ENCODE measurements around the gene PHF1.

The PHF1 gene

GRCh38 chr6:33407132-33407718 lies 3.6 kb upstream of the PHF1 start:
- Histone ChIP-seq H3K36me3 (ENCODE audit: control insufficient read depth in 5 of 5, insufficient read depth in 5 of 5, low read length in 5 of 5) (peaks cover 0 to 1% (median under 1%) of the 10 kb centered on the region in 5 donors), H3K9me3 (ENCODE audit: control insufficient read depth in 5 of 5, low read length in 5 of 5) (no peaks in the 10 kb centered on the region), H3K27me3 (ENCODE audit: control insufficient read depth in 5 of 5, insufficient read depth in 4 of 5, low read length in 5 of 5) (no peaks in the 10 kb centered on the region), H3K9ac (ENCODE audit: low read length in 5 of 5) (no peak overlapping the region), H3K4me1 (ENCODE audit: control insufficient read depth in 5 of 5, insufficient read depth in 5 of 5, low read length in 5 of 5) (peaks cover 0 to 20% (median 17%) of the 10 kb centered on the region in 5 donors), H3K4me3 (ENCODE audit: low read depth in 1 of 5, low read length in 5 of 5) (no peak overlapping the region), H3K27ac (ENCODE audit: low read depth, low read length) (no peak overlapping the region)

- Histone ChIP-seq H3K9ac (ENCODE audit: low read length in 5 of 5) (peak overlapping the region in 4 of 5 donors; percentile 54 to 84 (median 72)), H3K9me3 (ENCODE audit: control insufficient read depth in 5 of 5, low read length in 5 of 5) (no peaks in the 10 kb centered on the region), H3K4me3 (ENCODE audit: low read depth in 1 of 5, low read length in 5 of 5) (peak overlapping the region; percentile 76 to 91 (median 79)), H3K27ac (ENCODE audit: low read depth, low read length) (peak overlapping the region; percentile 74), H3K4me1 (ENCODE audit: control insufficient read depth in 5 of 5, insufficient read depth in 5 of 5, low read length in 5 of 5) (peaks cover 0 to 29% (median 23%) of the 10 kb centered on the region in 5 donors), H3K36me3 (ENCODE audit: control insufficient read depth in 5 of 5, insufficient read depth in 5 of 5, low read length in 5 of 5) (peaks cover 0 to 30% (median 28%) of the 10 kb centered on the region in 5 donors), H3K27me3 (ENCODE audit: control insufficient read depth in 5 of 5, insufficient read depth in 4 of 5, low read length in 5 of 5) (no peaks in the 10 kb centered on the region)
Observed at GRCh38 chr6:33410050-33410710, 634 bp upstream of the PHF1 start.

GRCh38 chr6:33411632-33412005 lies 805 bp downstream of the PHF1 start:
- Histone ChIP-seq H3K9me3 (ENCODE audit: control insufficient read depth in 5 of 5, low read length in 5 of 5) (no peaks in the 10 kb centered on the region), H3K36me3 (ENCODE audit: control insufficient read depth in 5 of 5, insufficient read depth in 5 of 5, low read length in 5 of 5) (peaks cover 0 to 44% (median 40%) of the 10 kb centered on the region in 5 donors), H3K27me3 (ENCODE audit: control insufficient read depth in 5 of 5, insufficient read depth in 4 of 5, low read length in 5 of 5) (no peaks in the 10 kb centered on the region), H3K4me1 (ENCODE audit: control insufficient read depth in 5 of 5, insufficient read depth in 5 of 5, low read length in 5 of 5) (peaks cover 1 to 43% (median 36%) of the 10 kb centered on the region in 5 donors), H3K27ac (ENCODE audit: low read depth, low read length) (peak overlapping the region; percentile 88), H3K9ac (ENCODE audit: low read length in 5 of 5) (peak overlapping the region; percentile 73 to 87 (median 73)), H3K4me3 (ENCODE audit: low read depth in 1 of 5, low read length in 5 of 5) (peak overlapping the region; percentile 78 to 88 (median 84))

GRCh38 chr6:33412140-33413009 lies 1.6 kb downstream of the PHF1 start:
- peak overlapping the region in 2 of 5 donors; percentile 12 to 84 for H3K4me3 ChIP-seq (ENCODE audit: low read depth in 1 of 5, low read length in 5 of 5)
- H3K36me3 ChIP-seq (ENCODE audit: control insufficient read depth in 5 of 5, insufficient read depth in 5 of 5, low read length in 5 of 5): peaks cover 0 to 45% (median 40%) of the 10 kb centered on the region in 5 donors
- H3K4me1 ChIP-seq (ENCODE audit: control insufficient read depth in 5 of 5, insufficient read depth in 5 of 5, low read length in 5 of 5): peaks cover 1 to 50% (median 43%) of the 10 kb centered on the region in 5 donors
- no peaks in the 10 kb centered on the region for H3K9me3 ChIP-seq (ENCODE audit: control insufficient read depth in 5 of 5, low read length in 5 of 5)
- no peaks in the 10 kb centered on the region for H3K27me3 ChIP-seq (ENCODE audit: control insufficient read depth in 5 of 5, insufficient read depth in 4 of 5, low read length in 5 of 5)
- H3K27ac ChIP-seq (ENCODE audit: low read depth, low read length): no peak overlapping the region
- peak overlapping the region in 1 of 5 donors; percentile 56 for H3K9ac ChIP-seq (ENCODE audit: low read length in 5 of 5)

- Histone ChIP-seq H3K27me3 (ENCODE audit: control insufficient read depth in 5 of 5, insufficient read depth in 4 of 5, low read length in 5 of 5) (peaks cover 0 to 3% (median 0%) of the 10 kb centered on the region in 5 donors), H3K9me3 (ENCODE audit: control insufficient read depth in 5 of 5, low read length in 5 of 5) (no peaks in the 10 kb centered on the region), H3K9ac (ENCODE audit: low read length in 5 of 5) (no peak overlapping the region), H3K36me3 (ENCODE audit: control insufficient read depth in 5 of 5, insufficient read depth in 5 of 5, low read length in 5 of 5) (peaks cover 0 to 45% (median 40%) of the 10 kb centered on the region in 5 donors), H3K4me3 (ENCODE audit: low read depth in 1 of 5, low read length in 5 of 5) (no peak overlapping the region), H3K27ac (ENCODE audit: low read depth, low read length) (no peak overlapping the region), H3K4me1 (ENCODE audit: control insufficient read depth in 5 of 5, insufficient read depth in 5 of 5, low read length in 5 of 5) (peaks cover 7 to 60% (median 52%) of the 10 kb centered on the region in 5 donors)
Observed at GRCh38 chr6:33413241-33414120, 2.7 kb downstream of the PHF1 start.

- H3K27ac ChIP-seq (ENCODE audit: low read depth, low read length): no peak overlapping the region
- H3K4me1 ChIP-seq (ENCODE audit: control insufficient read depth in 5 of 5, insufficient read depth in 5 of 5, low read length in 5 of 5): peaks cover 10 to 62% (median 53%) of the 10 kb centered on the region in 5 donors
Observed at GRCh38 chr6:33414592-33415271, 3.9 kb downstream of the PHF1 start.

GRCh38 chr6:33415831-33416230 lies 5.0 kb downstream of the PHF1 start:
- Histone ChIP-seq H3K9me3 (ENCODE audit: control insufficient read depth in 5 of 5, low read length in 5 of 5) (no peaks in the 10 kb centered on the region), H3K36me3 (ENCODE audit: control insufficient read depth in 5 of 5, insufficient read depth in 5 of 5, low read length in 5 of 5) (peaks cover 0 to 45% (median 40%) of the 10 kb centered on the region in 5 donors), H3K27me3 (ENCODE audit: control insufficient read depth in 5 of 5, insufficient read depth in 4 of 5, low read length in 5 of 5) (peaks cover 0 to 3% (median 0%) of the 10 kb centered on the region in 5 donors), H3K9ac (ENCODE audit: low read length in 5 of 5) (no peak overlapping the region), H3K4me1 (ENCODE audit: control insufficient read depth in 5 of 5, insufficient read depth in 5 of 5, low read length in 5 of 5) (peaks cover 10 to 58% (median 50%) of the 10 kb centered on the region in 5 donors), H3K27ac (ENCODE audit: low read depth, low read length) (no peak overlapping the region), H3K4me3 (ENCODE audit: low read depth in 1 of 5, low read length in 5 of 5) (no peak overlapping the region)

More at GRCh38 chr6:33414592-33415271, 3.9 kb downstream of the PHF1 start:
- no peak overlapping the region for H3K4me3 ChIP-seq (ENCODE audit: low read depth in 1 of 5, low read length in 5 of 5)
- H3K9me3 ChIP-seq (ENCODE audit: control insufficient read depth in 5 of 5, low read length in 5 of 5): no peaks in the 10 kb centered on the region
- peaks cover 0 to 3% (median 0%) of the 10 kb centered on the region in 5 donors for H3K27me3 ChIP-seq (ENCODE audit: control insufficient read depth in 5 of 5, insufficient read depth in 4 of 5, low read length in 5 of 5)
- no peak overlapping the region for H3K9ac ChIP-seq (ENCODE audit: low read length in 5 of 5)
- H3K36me3 ChIP-seq (ENCODE audit: control insufficient read depth in 5 of 5, insufficient read depth in 5 of 5, low read length in 5 of 5): peaks cover 0 to 45% (median 40%) of the 10 kb centered on the region in 5 donors

- H3K27me3 ChIP-seq (ENCODE audit: control insufficient read depth in 5 of 5, insufficient read depth in 4 of 5, low read length in 5 of 5): peaks cover 0 to 3% (median 0%) of the 10 kb centered on the region in 5 donors
- H3K9me3 ChIP-seq (ENCODE audit: control insufficient read depth in 5 of 5, low read length in 5 of 5): no peaks in the 10 kb centered on the region
- peak overlapping the region; percentile 70 to 86 (median 80) for H3K4me3 ChIP-seq (ENCODE audit: low read depth in 1 of 5, low read length in 5 of 5)
- peak overlapping the region; percentile 76 for H3K27ac ChIP-seq (ENCODE audit: low read depth, low read length)
- peaks cover 10 to 54% (median 47%) of the 10 kb centered on the region in 5 donors for H3K4me1 ChIP-seq (ENCODE audit: control insufficient read depth in 5 of 5, insufficient read depth in 5 of 5, low read length in 5 of 5)
- H3K36me3 ChIP-seq (ENCODE audit: control insufficient read depth in 5 of 5, insufficient read depth in 5 of 5, low read length in 5 of 5): peaks cover 0 to 45% (median 40%) of the 10 kb centered on the region in 5 donors
- peak overlapping the region in 1 of 5 donors; percentile 82 for H3K9ac ChIP-seq (ENCODE audit: low read length in 5 of 5)
Observed at GRCh38 chr6:33416386-33417127, 5.7 kb downstream of the PHF1 start.

Data from subcutaneous abdominal adipose tissue (tissue), 5 donors.